ENCODE measurements around the gene NRIP1.

Gene NRIP1

DNA sequence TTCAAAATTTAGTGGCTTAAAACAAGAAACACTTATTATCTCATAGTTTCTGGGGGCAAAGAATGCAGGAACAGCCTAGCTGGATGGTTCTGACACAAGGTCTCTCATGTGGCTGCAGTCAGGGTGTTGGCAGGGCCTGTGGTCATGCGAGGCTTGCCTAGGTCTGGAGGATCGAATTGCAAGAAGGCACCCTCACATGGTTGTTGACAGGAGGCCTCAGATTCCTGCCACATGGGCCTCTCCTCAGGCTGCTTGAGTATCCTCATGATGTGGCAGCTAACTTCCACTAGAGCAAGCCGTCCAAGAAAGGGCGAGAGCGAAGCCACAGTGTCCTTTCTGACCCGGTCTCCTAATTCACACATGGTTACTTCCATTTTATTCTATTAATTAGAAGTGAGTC is 6.2 kb upstream of the NRIP1 start:
- TF ChIP-seq, protein P1, sequence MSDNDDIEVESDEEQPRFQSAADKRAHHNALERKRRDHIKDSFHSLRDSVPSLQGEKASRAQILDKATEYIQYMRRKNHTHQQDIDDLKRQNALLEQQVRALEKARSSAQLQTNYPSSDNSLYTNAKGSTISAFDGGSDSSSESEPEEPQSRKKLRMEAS (IDR thresholded peaks at IDR 0.05) = peak; percentile 37; the same call in 1 of the 2 replicates
- TF ChIP-seq RAD21 (IDR thresholded peaks at IDR 0.05; ENCODE audit: low read depth) = no peak

DNA sequence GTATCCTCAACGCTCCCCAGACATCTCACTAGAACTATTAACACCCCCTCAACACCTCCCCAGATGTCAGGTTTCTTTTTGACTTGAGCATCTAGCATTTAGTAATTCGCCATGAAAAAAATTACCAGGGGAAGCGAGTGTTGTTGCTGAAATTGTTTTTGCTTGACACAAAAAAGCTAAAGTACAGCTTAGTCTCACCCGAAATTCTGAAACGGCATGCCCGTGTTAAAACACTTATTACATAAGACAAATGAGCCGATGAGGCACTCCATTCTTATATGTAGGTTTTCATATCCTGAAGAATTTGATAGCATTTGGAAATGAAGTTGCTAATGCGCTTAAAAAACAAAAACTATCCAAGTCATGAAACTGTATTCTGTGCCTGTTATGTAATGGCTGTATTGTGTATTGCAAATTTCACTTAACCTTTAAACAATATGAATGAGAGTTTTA is 1.3 kb upstream of the NRIP1 start:
- TF ChIP-seq EP300 (IDR thresholded peaks at IDR 0.05; ENCODE audit: borderline replicate concordance) (no peak), RAD21 (IDR thresholded peaks at IDR 0.05; ENCODE audit: low read depth) (no peak), ZBTB7A (IDR thresholded peaks at IDR 0.05; ENCODE audit: low read depth) (no peak), EGR1 (IDR thresholded peaks at IDR 0.05) (no peak), CREB1 (IDR thresholded peaks at IDR 0.05; ENCODE audit: low read depth) (no peak)
- TF ChIP-seq, protein P1 (IDR thresholded peaks at IDR 0.05) = no peak
- TF ChIP-seq, protein P2, sequence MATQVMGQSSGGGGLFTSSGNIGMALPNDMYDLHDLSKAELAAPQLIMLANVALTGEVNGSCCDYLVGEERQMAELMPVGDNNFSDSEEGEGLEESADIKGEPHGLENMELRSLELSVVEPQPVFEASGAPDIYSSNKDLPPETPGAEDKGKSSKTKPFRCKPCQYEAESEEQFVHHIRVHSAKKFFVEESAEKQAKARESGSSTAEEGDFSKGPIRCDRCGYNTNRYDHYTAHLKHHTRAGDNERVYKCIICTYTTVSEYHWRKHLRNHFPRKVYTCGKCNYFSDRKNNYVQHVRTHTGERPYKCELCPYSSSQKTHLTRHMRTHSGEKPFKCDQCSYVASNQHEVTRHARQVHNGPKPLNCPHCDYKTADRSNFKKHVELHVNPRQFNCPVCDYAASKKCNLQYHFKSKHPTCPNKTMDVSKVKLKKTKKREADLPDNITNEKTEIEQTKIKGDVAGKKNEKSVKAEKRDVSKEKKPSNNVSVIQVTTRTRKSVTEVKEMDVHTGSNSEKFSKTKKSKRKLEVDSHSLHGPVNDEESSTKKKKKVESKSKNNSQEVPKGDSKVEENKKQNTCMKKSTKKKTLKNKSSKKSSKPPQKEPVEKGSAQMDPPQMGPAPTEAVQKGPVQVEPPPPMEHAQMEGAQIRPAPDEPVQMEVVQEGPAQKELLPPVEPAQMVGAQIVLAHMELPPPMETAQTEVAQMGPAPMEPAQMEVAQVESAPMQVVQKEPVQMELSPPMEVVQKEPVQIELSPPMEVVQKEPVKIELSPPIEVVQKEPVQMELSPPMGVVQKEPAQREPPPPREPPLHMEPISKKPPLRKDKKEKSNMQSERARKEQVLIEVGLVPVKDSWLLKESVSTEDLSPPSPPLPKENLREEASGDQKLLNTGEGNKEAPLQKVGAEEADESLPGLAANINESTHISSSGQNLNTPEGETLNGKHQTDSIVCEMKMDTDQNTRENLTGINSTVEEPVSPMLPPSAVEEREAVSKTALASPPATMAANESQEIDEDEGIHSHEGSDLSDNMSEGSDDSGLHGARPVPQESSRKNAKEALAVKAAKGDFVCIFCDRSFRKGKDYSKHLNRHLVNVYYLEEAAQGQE (IDR thresholded peaks at IDR 0.05; ENCODE audit: low read depth) = no peak

DNA sequence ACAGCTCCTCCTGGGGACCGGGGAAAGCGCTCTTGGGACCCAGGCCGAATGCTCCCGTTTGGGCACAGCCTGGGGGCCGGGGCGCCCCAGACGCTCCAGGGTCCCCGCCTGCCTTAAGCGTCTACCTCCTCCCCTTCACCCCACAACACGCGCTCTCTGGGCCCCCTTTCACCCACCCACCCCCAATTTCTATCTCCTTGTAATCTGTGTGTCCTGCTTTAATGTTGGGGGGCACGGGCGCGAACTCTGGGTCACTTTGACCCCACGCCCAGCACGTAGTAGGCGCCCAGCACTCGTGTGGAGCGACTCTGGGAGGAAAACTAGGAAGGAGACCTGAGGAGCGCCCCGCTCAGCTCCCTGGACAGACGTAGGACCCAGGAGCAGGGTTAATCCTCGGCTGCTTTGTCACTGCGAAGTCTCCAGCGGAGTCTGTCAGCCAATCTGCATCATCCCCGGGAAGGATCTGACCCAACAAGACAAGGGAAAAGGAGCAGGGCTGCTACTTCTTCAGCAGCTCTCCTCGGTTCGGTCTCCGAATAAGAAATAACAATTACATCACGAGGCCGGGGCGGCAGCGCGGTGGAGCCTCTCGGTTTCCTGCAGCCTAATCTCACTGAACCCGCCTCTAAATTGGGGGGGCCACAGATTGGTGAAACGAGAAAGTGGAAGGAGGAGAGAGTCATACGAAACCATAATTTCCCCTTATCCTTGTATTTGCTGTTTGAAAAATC is 757 bp upstream of the NRIP1 start:
- TF ChIP-seq CEBPB (IDR thresholded peaks at IDR 0.05) = no peak
- no peak for TF ChIP-seq YY1 (IDR thresholded peaks at IDR 0.05; ENCODE audit: low read depth)
- TF ChIP-seq ZBTB7A (IDR thresholded peaks at IDR 0.05; ENCODE audit: low read depth) = 0 out of 2 replicates have a peak, but pooled peaks have one; percentile 68
- TF ChIP-seq FOXM1 (IDR thresholded peaks at IDR 0.05; ENCODE audit: borderline replicate concordance, low read depth) = no peak
- TF ChIP-seq, protein P3, sequence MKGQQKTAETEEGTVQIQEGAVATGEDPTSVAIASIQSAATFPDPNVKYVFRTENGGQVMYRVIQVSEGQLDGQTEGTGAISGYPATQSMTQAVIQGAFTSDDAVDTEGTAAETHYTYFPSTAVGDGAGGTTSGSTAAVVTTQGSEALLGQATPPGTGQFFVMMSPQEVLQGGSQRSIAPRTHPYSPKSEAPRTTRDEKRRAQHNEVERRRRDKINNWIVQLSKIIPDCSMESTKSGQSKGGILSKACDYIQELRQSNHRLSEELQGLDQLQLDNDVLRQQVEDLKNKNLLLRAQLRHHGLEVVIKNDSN (IDR thresholded peaks at IDR 0.05) = no peak

DNA sequence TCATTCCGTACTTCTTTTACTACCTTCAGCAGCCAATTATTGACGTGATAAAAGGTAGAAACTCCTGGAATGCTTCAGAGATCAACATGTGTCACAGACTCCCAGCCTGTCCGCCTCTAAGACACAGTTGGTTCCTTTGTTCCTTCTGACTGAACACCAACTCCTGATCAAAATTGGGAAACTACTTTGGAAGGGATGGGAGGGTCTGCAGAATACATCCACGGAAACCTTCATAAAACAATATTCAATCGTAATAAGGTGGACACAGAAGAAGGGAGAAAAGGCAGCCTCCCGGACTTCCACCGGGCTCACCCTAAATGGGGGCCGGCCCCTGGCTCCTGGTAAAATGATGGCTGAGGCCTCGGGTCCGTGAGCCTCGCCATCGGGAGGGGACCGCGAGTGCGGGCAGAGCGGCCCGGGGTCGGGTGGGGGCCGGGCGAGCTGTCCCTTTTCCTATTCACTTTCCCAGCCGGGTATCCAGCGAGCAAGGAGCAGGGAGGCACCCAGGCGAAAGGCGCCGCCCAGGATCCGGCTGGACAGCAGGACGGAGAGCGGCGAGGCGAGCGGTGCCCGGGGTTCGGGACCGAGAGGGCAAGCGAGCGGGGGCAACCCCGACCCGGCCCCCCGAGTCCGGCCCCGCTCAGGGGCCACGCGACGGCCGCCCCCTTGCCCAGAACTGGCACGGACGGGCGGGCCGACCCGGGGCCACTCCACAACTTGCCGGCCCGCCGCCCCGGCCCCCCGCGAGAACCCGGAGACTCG is 805 bp downstream of the NRIP1 start:
- no peak for TF ChIP-seq CEBPB (IDR thresholded peaks at IDR 0.05)
- TF ChIP-seq EP300 (IDR thresholded peaks at IDR 0.05; ENCODE audit: borderline replicate concordance) = no peak
- no peak for TF ChIP-seq RAD21 (IDR thresholded peaks at IDR 0.05; ENCODE audit: low read depth)
- TF ChIP-seq EGR1 (IDR thresholded peaks at IDR 0.05) = no peak
- TF ChIP-seq TEAD4 (IDR thresholded peaks at IDR 0.05) = no peak
- no peak for TF ChIP-seq FOXM1 (IDR thresholded peaks at IDR 0.05; ENCODE audit: borderline replicate concordance, low read depth)
- no peak for TF ChIP-seq YY1 (IDR thresholded peaks at IDR 0.05; ENCODE audit: low read depth)

DNA sequence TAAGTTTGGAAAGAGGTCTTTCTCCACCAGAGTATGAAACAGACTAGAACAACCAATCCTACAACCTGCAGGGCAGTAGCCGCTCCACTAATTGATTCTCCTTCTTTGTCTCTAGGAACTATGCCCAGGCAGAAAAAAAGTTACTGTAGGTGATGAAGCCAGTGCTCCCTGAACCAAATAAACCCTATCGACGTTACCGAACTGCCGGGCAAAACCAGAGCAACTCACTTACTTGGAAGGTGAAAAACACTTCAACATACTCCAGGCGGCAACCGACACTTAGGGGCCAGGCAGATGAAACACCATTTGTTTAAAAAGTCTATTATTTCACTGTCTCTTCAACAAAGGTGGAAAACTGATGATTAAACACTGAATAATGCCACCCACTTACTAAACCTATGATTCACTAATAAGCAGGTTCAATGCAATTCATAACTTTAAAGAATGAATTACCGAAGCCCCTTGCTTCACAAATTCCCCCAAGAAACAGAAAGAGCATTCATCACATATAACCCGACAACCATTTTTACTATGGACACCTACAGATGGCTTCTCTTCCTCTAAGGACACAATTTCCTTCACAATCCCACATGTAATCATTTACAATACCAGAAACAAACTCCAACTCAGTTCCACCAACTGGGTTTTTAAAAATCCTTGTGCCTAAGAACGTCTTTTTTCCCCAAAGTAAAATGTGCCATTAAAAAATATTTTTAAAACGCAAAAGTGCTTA is 1.6 kb downstream of the NRIP1 start:
- TF ChIP-seq, protein P2 (IDR thresholded peaks at IDR 0.05; ENCODE audit: low read depth) = no peak
- TF ChIP-seq ZBTB7A (IDR thresholded peaks at IDR 0.05; ENCODE audit: low read depth) (no peak), RAD21 (IDR thresholded peaks at IDR 0.05; ENCODE audit: low read depth) (no peak), TCF12 (IDR thresholded peaks at IDR 0.05; ENCODE audit: low read depth) (no peak), YY1 (IDR thresholded peaks at IDR 0.05; ENCODE audit: low read depth) (no peak), TAF1 (IDR thresholded peaks at IDR 0.05; ENCODE audit: low read depth) (no peak), FOXM1 (IDR thresholded peaks at IDR 0.05; ENCODE audit: borderline replicate concordance, low read depth) (no peak), EP300 (IDR thresholded peaks at IDR 0.05; ENCODE audit: borderline replicate concordance) (no peak), CREB1 (IDR thresholded peaks at IDR 0.05; ENCODE audit: low read depth) (no peak), CEBPB (IDR thresholded peaks at IDR 0.05) (no peak), TEAD4 (IDR thresholded peaks at IDR 0.05) (no peak), EGR1 (IDR thresholded peaks at IDR 0.05) (no peak), NFIC (IDR thresholded peaks at IDR 0.05) (no peak)
- TF ChIP-seq, protein P3 (IDR thresholded peaks at IDR 0.05) = no peak
- TF ChIP-seq, protein P1 (IDR thresholded peaks at IDR 0.05) = no peak
